GM18907 (cell line): ENCODE results near the gene EHMT2.
"Not testable (repeated sequence)": the region's sequence is repeated elsewhere in the genome, so short reads cannot be mapped to it uniquely, and the experiment has no call there.

Experiments used
- ATAC-seq: cut with Tn5 transposase; IDR thresholded peaks from one replicate; pipeline ENCODE4 v1.9.1; 2021; ENCODE audit warnings: mild to moderate bottlenecking, moderate library complexity; ENCODE audit not compliant: unreplicated experiment

The EHMT2 gene

GRCh38 chr6:31842053-31842452 is 55.4 kb downstream of the EHMT2 start:
- no peak for ATAC-seq

- ATAC-seq = not testable (repeated sequence)
Measured at GRCh38 chr6:31839779-31840126, 57.7 kb downstream of the EHMT2 start.

- ATAC-seq = no peak
Measured at GRCh38 chr6:31838968-31839367, 58.5 kb downstream of the EHMT2 start.

GRCh38 chr6:31838114-31838553 is 59.4 kb downstream of the EHMT2 start:
- ATAC-seq = not testable (repeated sequence)

GRCh38 chr6:31837369-31838113 is 60.0 kb downstream of the EHMT2 start:
- ATAC-seq = no peak

- no peak for ATAC-seq
Measured at GRCh38 chr6:31836474-31837368, 60.8 kb downstream of the EHMT2 start.

- ATAC-seq = no peak
Measured at GRCh38 chr6:31836047-31836473, 61.4 kb downstream of the EHMT2 start.

- ATAC-seq = peak; percentile 46
Measured at GRCh38 chr6:31834367-31835250, 62.9 kb downstream of the EHMT2 start.

GRCh38 chr6:31831350-31832215 is 65.9 kb downstream of the EHMT2 start:
- no peak for ATAC-seq

- ATAC-seq = no peak
Measured at GRCh38 chr6:31830886-31831335, 66.6 kb downstream of the EHMT2 start.
